Mesenchymal stem cell (in vitro differentiated cells and primary cell): ENCODE data around the gene DAB1.
A peak's percentile ranks its signal among the peaks of the same experiment; 100 is the strongest.

Experiments used
- DNase-seq: peaks from one replicate; pipeline ENCODE4 v3.0.0-alpha.2; 2013
- H2AFZ ChIP-seq: one replicate; pipeline ENCODE4 v1.6.1; 2013; ENCODE audit warnings: low read depth, mild to moderate bottlenecking, control low read depth, inconsistent platforms, low read length, moderate library complexity
- H2AK5ac ChIP-seq: 2 replicates; pipeline ENCODE4 v1.6.1; 2013; ENCODE audit warnings: low read length, moderate library complexity, mild to moderate bottlenecking, inconsistent platforms; ENCODE audit not compliant: severe bottlenecking
- H2BK120ac ChIP-seq: one replicate; pipeline ENCODE4 v1.6.1; 2013; ENCODE audit warnings: low read depth, mild to moderate bottlenecking, inconsistent platforms, low read length, moderate library complexity
- H2BK12ac ChIP-seq, 2 experiments: one replicate each; pipeline ENCODE4 v1.6.1; 2013; ENCODE audit warnings: inconsistent platforms in 2 of 2, low read length in 2 of 2, mild to moderate bottlenecking in 2 of 2, moderate library complexity in 2 of 2, control low read depth in 1 of 2
- H2BK15ac ChIP-seq: one replicate; pipeline ENCODE4 v1.6.1; 2013; ENCODE audit warnings: mild to moderate bottlenecking, low read depth, inconsistent platforms; ENCODE audit not compliant: poor library complexity, severe bottlenecking
- H2BK5ac ChIP-seq: 2 replicates; pipeline ENCODE4 v1.6.1; 2013; ENCODE audit warnings: low read depth, mild to moderate bottlenecking, low read length, control low read depth, inconsistent platforms; ENCODE audit not compliant: poor library complexity, severe bottlenecking
- H3K14ac ChIP-seq, 2 experiments: one replicate each; pipeline ENCODE4 v1.6.1; 2013; ENCODE audit warnings: inconsistent platforms in 2 of 2, low read length in 2 of 2, control low read depth in 1 of 2, mild to moderate bottlenecking in 1 of 2, moderate library complexity in 1 of 2
- H3K18ac ChIP-seq, 2 experiments: one replicate each; pipeline ENCODE4 v1.6.1; 2013; ENCODE audit warnings: inconsistent platforms in 2 of 2, low read length in 2 of 2, control low read depth in 1 of 2, low read depth in 1 of 2, mild to moderate bottlenecking in 1 of 2
- H3K23ac ChIP-seq, 2 experiments: one replicate each; pipeline ENCODE4 v1.6.1; 2013; ENCODE audit warnings: inconsistent platforms in 2 of 2, low read length in 2 of 2, mild to moderate bottlenecking in 2 of 2, moderate library complexity in 2 of 2, control low read depth in 1 of 2
- H3K27ac ChIP-seq: 2 replicates; pipeline ENCODE4 v1.5.1; 2013; ENCODE audit warnings: mild to moderate bottlenecking, moderate library complexity, low read length, control low read depth, inconsistent platforms; ENCODE audit not compliant: poor library complexity, severe bottlenecking
- H3K27me3 ChIP-seq, 2 experiments: 2 replicates each; pipeline versions ENCODE4 v1.6.1 to v1.7.0; 2013; ENCODE audit warnings: low read length in 2 of 2, mild to moderate bottlenecking in 2 of 2, moderate library complexity in 2 of 2, control low read depth in 1 of 2, inconsistent platforms in 1 of 2; ENCODE audit not compliant: control insufficient read depth in 1 of 2, insufficient read depth in 1 of 2
- H3K36me3 ChIP-seq, 2 experiments: 2 replicates each; pipeline versions ENCODE4 v1.6.1 to v1.7.0; 2013; ENCODE audit warnings: low read length in 2 of 2, control low read depth in 1 of 2, inconsistent platforms in 1 of 2, low read depth in 1 of 2, mild to moderate bottlenecking in 1 of 2; ENCODE audit not compliant: insufficient read depth in 2 of 2, control insufficient read depth in 1 of 2
- H3K4ac ChIP-seq, 2 experiments: one replicate each; pipeline ENCODE4 v1.6.1; 2013; ENCODE audit warnings: inconsistent platforms in 2 of 2, low read length in 2 of 2, mild to moderate bottlenecking in 2 of 2, moderate library complexity in 2 of 2, control low read depth in 1 of 2, low read depth in 1 of 2
- H3K4me1 ChIP-seq: 2 replicates; pipeline ENCODE4 v1.6.1; 2013; ENCODE audit warnings: low read depth, low read length, control low read depth; ENCODE audit not compliant: control insufficient read depth, insufficient read depth
- H3K4me2 ChIP-seq: 2 replicates; pipeline ENCODE4 v1.6.1; 2013; ENCODE audit warnings: low read length, mild to moderate bottlenecking, inconsistent platforms; ENCODE audit not compliant: poor library complexity, severe bottlenecking
- H3K4me3 ChIP-seq, 2 experiments: 2 replicates each; pipeline versions ENCODE4 v1.5.1 to v1.7.0; 2013; ENCODE audit warnings: low read length in 2 of 2, mild to moderate bottlenecking in 2 of 2, control low read depth in 1 of 2, low read depth in 1 of 2; ENCODE audit not compliant: insufficient read depth in 1 of 2
- H3K79me1 ChIP-seq: replicated peaks from 2 replicates; pipeline ENCODE4 v1.6.1; 2013; ENCODE audit warnings: mild to moderate bottlenecking, control low read depth, low read length, inconsistent platforms; ENCODE audit not compliant: poor library complexity, severe bottlenecking
- H3K9ac ChIP-seq: 2 replicates; pipeline ENCODE4 v1.7.0; 2013; ENCODE audit warnings: mild to moderate bottlenecking, low read length, moderate library complexity
- H3K9me3 ChIP-seq: 2 replicates; pipeline ENCODE4 v1.7.0; 2013; ENCODE audit warnings: mild to moderate bottlenecking, low read length; ENCODE audit not compliant: control insufficient read depth
- H4K8ac ChIP-seq: one replicate; pipeline ENCODE4 v1.6.1; 2013; ENCODE audit warnings: inconsistent platforms, mild to moderate bottlenecking, low read length, moderate library complexity
- H4K91ac ChIP-seq: one replicate; pipeline ENCODE4 v1.6.1; 2013; ENCODE audit warnings: mild to moderate bottlenecking, low read length, inconsistent platforms
- WGBS: methylation state at CpG from one replicate; pipeline ENCODE4 v1.1.7; 2013; ENCODE audit warnings: mixed read lengths; 5-methylcytosine and 5-hydroxymethylcytosine counted together

Gene DAB1

GRCh38 chr1:57017717-57018116 is 406.1 kb downstream of the DAB1 start:
- H3K79me1 ChIP-seq = no peaks in the 10 kb centered on the region
- H3K14ac ChIP-seq = no peak overlapping the region
- H3K4ac ChIP-seq = no peak overlapping the region
- no peak overlapping the region for H4K8ac ChIP-seq
- no peak overlapping the region for H2BK15ac ChIP-seq
- no peak overlapping the region for H2BK12ac ChIP-seq
- no peak overlapping the region for H3K4me2 ChIP-seq
- no peak overlapping the region for H3K18ac ChIP-seq
- H3K4me3 ChIP-seq = no peak overlapping the region
- no peak overlapping the region for H4K91ac ChIP-seq
- no peak overlapping the region for H2AK5ac ChIP-seq
- no peak for DNase-seq
- no peaks in the 10 kb centered on the region for H3K27me3 ChIP-seq
- H3K4me1 ChIP-seq = no peaks in the 10 kb centered on the region
- no peak overlapping the region for H3K9ac ChIP-seq
- H2BK5ac ChIP-seq = no peak overlapping the region
- no peak overlapping the region for H2AFZ ChIP-seq
- no peak overlapping the region for H3K23ac ChIP-seq
- H2BK120ac ChIP-seq = no peak overlapping the region
- H3K27ac ChIP-seq = no peak overlapping the region
- 81% methylated on average over 6 of the region's 7 CpGs for WGBS
- H3K36me3 ChIP-seq = no peaks in the 10 kb centered on the region
- no peaks in the 10 kb centered on the region for H3K9me3 ChIP-seq

DNA sequence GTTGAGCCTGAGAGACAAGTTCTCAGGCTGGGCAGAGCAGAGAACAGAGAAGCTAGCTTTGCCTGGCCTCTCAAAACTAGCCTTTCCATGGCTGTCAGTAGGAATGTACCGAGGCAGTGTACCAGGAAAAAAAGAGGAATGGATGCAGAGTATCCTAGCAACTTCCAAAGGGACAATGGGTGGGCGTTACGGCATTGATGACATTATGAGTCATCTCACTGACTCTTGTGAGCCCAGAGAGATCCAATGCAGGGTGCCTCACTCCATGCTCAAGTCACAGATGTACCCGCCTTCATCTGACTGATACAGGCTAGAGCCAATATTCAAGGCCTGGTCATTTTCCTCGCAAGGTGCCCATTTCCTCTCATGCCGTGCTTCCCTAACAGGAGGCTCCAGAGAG is 406.7 kb downstream of the DAB1 start:
- 81% methylated on average over 6 of the region's 6 CpGs for WGBS
- Histone ChIP-seq H3K79me1 (no peaks in the 10 kb centered on the region), H2AFZ (no peak overlapping the region), H3K4me2 (no peak overlapping the region), H4K91ac (no peak overlapping the region), H3K4me1 (no peaks in the 10 kb centered on the region), H3K27ac (no peak overlapping the region), H3K9me3 (no peaks in the 10 kb centered on the region), H3K18ac (no peak overlapping the region), H3K27me3 (no peaks in the 10 kb centered on the region), H3K14ac (no peak overlapping the region), H3K36me3 (no peaks in the 10 kb centered on the region), H4K8ac (no peak overlapping the region), H2BK120ac (no peak overlapping the region), H3K4ac (no peak overlapping the region), H3K4me3 (no peak overlapping the region), H2AK5ac (no peak overlapping the region), H2BK5ac (no peak overlapping the region), H3K9ac (no peak overlapping the region), H2BK12ac (no peak overlapping the region), H3K23ac (no peak overlapping the region), H2BK15ac (no peak overlapping the region)
- no peak for DNase-seq

GRCh38 chr1:57015071-57015470 is 408.8 kb downstream of the DAB1 start:
- H3K14ac ChIP-seq = peak overlapping the region in 1 of 2 experiments; percentile 72
- H3K27me3 ChIP-seq = no peaks in the 10 kb centered on the region
- DNase-seq = no peak
- H3K9ac ChIP-seq = no peak overlapping the region
- no peak overlapping the region for H2BK5ac ChIP-seq
- H3K27ac ChIP-seq = no peak overlapping the region
- H3K4me1 ChIP-seq = no peaks in the 10 kb centered on the region
- no peak overlapping the region for H3K23ac ChIP-seq
- no peak overlapping the region for H3K4ac ChIP-seq
- no peak overlapping the region for H3K4me2 ChIP-seq
- H4K8ac ChIP-seq = no peak overlapping the region
- H3K9me3 ChIP-seq = no peaks in the 10 kb centered on the region
- H4K91ac ChIP-seq = no peak overlapping the region
- 85% methylated on average over 15 of the region's 15 CpGs for WGBS
- H3K36me3 ChIP-seq = no peaks in the 10 kb centered on the region
- H2AFZ ChIP-seq = no peak overlapping the region
- no peak overlapping the region for H3K4me3 ChIP-seq
- H3K79me1 ChIP-seq = no peaks in the 10 kb centered on the region
- H2BK15ac ChIP-seq = no peak overlapping the region
- H2AK5ac ChIP-seq = no peak overlapping the region
- no peak overlapping the region for H3K18ac ChIP-seq
- no peak overlapping the region for H2BK12ac ChIP-seq
- no peak overlapping the region for H2BK120ac ChIP-seq

GRCh38 chr1:57013522-57013921 is 410.3 kb downstream of the DAB1 start:
- H3K23ac ChIP-seq = no peak overlapping the region
- H3K18ac ChIP-seq = no peak overlapping the region
- no peak overlapping the region for H2AK5ac ChIP-seq
- 69% methylated on average over 2 of the region's 2 CpGs for WGBS
- H3K27ac ChIP-seq = no peak overlapping the region
- no peak overlapping the region for H3K4ac ChIP-seq
- no peaks in the 10 kb centered on the region for H3K79me1 ChIP-seq
- H3K4me1 ChIP-seq = no peaks in the 10 kb centered on the region
- H4K8ac ChIP-seq = no peak overlapping the region
- no peak overlapping the region for H2BK15ac ChIP-seq
- H3K14ac ChIP-seq = no peak overlapping the region
- no peak overlapping the region for H3K9ac ChIP-seq
- H3K4me3 ChIP-seq = no peak overlapping the region
- no peaks in the 10 kb centered on the region for H3K27me3 ChIP-seq
- no peak overlapping the region for H2BK5ac ChIP-seq
- H2BK12ac ChIP-seq = no peak overlapping the region
- no peaks in the 10 kb centered on the region for H3K9me3 ChIP-seq
- H3K36me3 ChIP-seq = no peaks in the 10 kb centered on the region
- H4K91ac ChIP-seq = no peak overlapping the region
- H3K4me2 ChIP-seq = no peak overlapping the region
- H2BK120ac ChIP-seq = no peak overlapping the region
- H2AFZ ChIP-seq = no peak overlapping the region
- DNase-seq = no peak
